ENCODE measurements around the gene MTHFR. TPM values are rescaled to one million over a fixed set of nuclear protein-coding genes. Genes with fewer than 3 reads are reported as not detected.

The MTHFR gene
- total and polyA plus RNA-seq, 4 donors = 5.5 to 29.0 (median 18.3) TPM

- Histone ChIP-seq H3K4me1 (ENCODE audit: control insufficient read depth in 4 of 4, insufficient read depth in 4 of 4, low read length in 3 of 4) (no peaks in the 10 kb centered on the region), H3K4me3 (ENCODE audit: low read depth in 1 of 3, low read length in 3 of 3) (no peak overlapping the region), H3K9me3 (ENCODE audit: control insufficient read depth in 4 of 4, low read length in 3 of 4) (no peaks in the 10 kb centered on the region), H3K9ac (ENCODE audit: low read depth in 1 of 2, low read length in 2 of 2) (no peak overlapping the region), H3K36me3 (ENCODE audit: control insufficient read depth in 4 of 4, insufficient read depth in 3 of 4, low read depth in 1 of 4, low read length in 3 of 4) (peaks cover 15 to 93% (median 51%) of the 10 kb centered on the region in 4 donors), H3K27ac (ENCODE audit: low read depth in 1 of 2, low read length in 2 of 2) (no peak overlapping the region), H3K27me3 (ENCODE audit: control insufficient read depth in 4 of 4, insufficient read depth in 4 of 4, low read length in 3 of 4) (no peaks in the 10 kb centered on the region)
- WGBS = 86% methylated on average over 8 of the region's 8 CpGs
- TF ChIP-seq CTCF (IDR thresholded peaks at IDR 0.05; ENCODE audit: low read depth, low read length, missing input control) (no peak), MAX (IDR thresholded peaks at IDR 0.05) (no peak)
- DNase-seq (ENCODE audit: low spot score) = no peak
Observed at GRCh38 chr1:11833497-11833896, 27.7 kb upstream of the MTHFR start.

- no peak for TF ChIP-seq RAD21 (IDR thresholded peaks at IDR 0.05)
- no peak for TF ChIP-seq HNF4G (IDR thresholded peaks at IDR 0.05)
- no peak for TF ChIP-seq GABPA (IDR thresholded peaks at IDR 0.05 in 1 of 2, conservative IDR thresholded peaks at IDR 0.05 in 1 of 2)
- TF ChIP-seq FOXA1 (IDR thresholded peaks at IDR 0.05) = no peak
- TF ChIP-seq EGR1 (IDR thresholded peaks at IDR 0.05; ENCODE audit: low read depth in 2 of 2) = no peak
- TF ChIP-seq RXRA (IDR thresholded peaks at IDR 0.05) = no peak
- TF ChIP-seq NR2F2 (IDR thresholded peaks at IDR 0.05) = no peak
- no peak for TF ChIP-seq ZBTB33 (IDR thresholded peaks at IDR 0.05)
- TF ChIP-seq JUND (IDR thresholded peaks at IDR 0.05) = no peak
- no peak for TF ChIP-seq ATF3 (IDR thresholded peaks at IDR 0.05)
- TF ChIP-seq HNF4A (conservative IDR thresholded peaks at IDR 0.05) = no peak
- TF ChIP-seq YY1 (IDR thresholded peaks at IDR 0.05) = no peak
- TF ChIP-seq MAX (IDR thresholded peaks at IDR 0.05) = no peak
- TF ChIP-seq TAF1 (conservative IDR thresholded peaks at IDR 0.05) = no peak
- no peak for TF ChIP-seq REST (IDR thresholded peaks at IDR 0.05)
- no peak overlapping the region for H3K4me3 ChIP-seq (ENCODE audit: low read depth in 1 of 3, low read length in 3 of 3)
- no peaks in the 10 kb centered on the region for H3K4me1 ChIP-seq (ENCODE audit: control insufficient read depth in 4 of 4, insufficient read depth in 4 of 4, low read length in 3 of 4)
- no peak for DNase-seq (ENCODE audit: low spot score)
- H3K36me3 ChIP-seq (ENCODE audit: control insufficient read depth in 4 of 4, insufficient read depth in 3 of 4, low read depth in 1 of 4, low read length in 3 of 4) = peaks cover 15 to 93% (median 55%) of the 10 kb centered on the region in 4 donors
- WGBS = 82% methylated on average over 9 of the region's 9 CpGs
- H3K27me3 ChIP-seq (ENCODE audit: control insufficient read depth in 4 of 4, insufficient read depth in 4 of 4, low read length in 3 of 4) = no peaks in the 10 kb centered on the region
- H3K27ac ChIP-seq (ENCODE audit: low read depth in 1 of 2, low read length in 2 of 2) = no peak overlapping the region
- no peaks in the 10 kb centered on the region for H3K9me3 ChIP-seq (ENCODE audit: control insufficient read depth in 4 of 4, low read length in 3 of 4)
- H3K9ac ChIP-seq (ENCODE audit: low read depth in 1 of 2, low read length in 2 of 2) = no peak overlapping the region
Observed at GRCh38 chr1:11831945-11832725, 26.4 kb upstream of the MTHFR start.

Measured in liver (tissue), 9 donors.